ENCODE measurements around the gene KCNIP4. TPM values are rescaled to one million over a fixed set of nuclear protein-coding genes. Genes with fewer than 3 reads are reported as not detected.

Gene KCNIP4
- total RNA-seq, 1 experiment from 2014 or later: 0.91 TPM

- Mint-ChIP-seq H3K4me3 (ENCODE audit: unreplicated experiment) (no peak overlapping the region), H3K4me1 (ENCODE audit: insufficient read depth, unreplicated experiment) (no peaks in the 10 kb centered on the region), H3K27ac (ENCODE audit: low read depth, unreplicated experiment) (no peak overlapping the region), H3K9me3 (ENCODE audit: unreplicated experiment) (peaks cover 7% of the 10 kb centered on the region), H3K36me3 (ENCODE audit: insufficient read depth, unreplicated experiment) (no peaks in the 10 kb centered on the region), H3K27me3 (ENCODE audit: insufficient read depth, unreplicated experiment) (no peaks in the 10 kb centered on the region)
- POLR2A ChIA-PET: no interaction called here
- CTCF ChIA-PET: interaction anchor here (0.7 kb wide), 1 partner anchor 1156 kb away, joined by 3 read pairs; no protein-coding TSS in a partner anchor
- no TSS peak for BruUV-seq (replicated peaks)
- DNase-seq (ENCODE audit: unreplicated experiment): no peak
- no peak for TF ChIP-seq CTCF (IDR thresholded peaks at IDR 0.05; ENCODE audit: unreplicated experiment)
- intact Hi-C loops (cut with micrococcal nuclease): no loop called here
Observed at GRCh38 chr4:21979196-21979595, 30.6 kb upstream of the KCNIP4 start.

GRCh38 chr4:21976166-21976565 is 27.6 kb upstream of the KCNIP4 start:
- Mint-ChIP-seq H3K4me3 (ENCODE audit: unreplicated experiment) (no peak overlapping the region), H3K27me3 (ENCODE audit: insufficient read depth, unreplicated experiment) (no peaks in the 10 kb centered on the region), H3K4me1 (ENCODE audit: insufficient read depth, unreplicated experiment) (no peaks in the 10 kb centered on the region), H3K36me3 (ENCODE audit: insufficient read depth, unreplicated experiment) (no peaks in the 10 kb centered on the region), H3K9me3 (ENCODE audit: unreplicated experiment) (peaks cover 1% of the 10 kb centered on the region), H3K27ac (ENCODE audit: low read depth, unreplicated experiment) (no peak overlapping the region)
- CTCF ChIA-PET: no interaction called here
- DNase-seq (ENCODE audit: unreplicated experiment): no peak
- BruUV-seq (replicated peaks): no TSS peak
- TF ChIP-seq CTCF (IDR thresholded peaks at IDR 0.05; ENCODE audit: unreplicated experiment): no peak
- POLR2A ChIA-PET: no interaction called here
- intact Hi-C loops (cut with micrococcal nuclease): no loop called here

- H3K36me3 Mint-ChIP-seq (ENCODE audit: insufficient read depth, unreplicated experiment): no peaks in the 10 kb centered on the region
- intact Hi-C loops (cut with micrococcal nuclease): no loop called here
- no peaks in the 10 kb centered on the region for H3K27me3 Mint-ChIP-seq (ENCODE audit: insufficient read depth, unreplicated experiment)
- H3K9me3 Mint-ChIP-seq (ENCODE audit: unreplicated experiment): no peaks in the 10 kb centered on the region
- ChIA-PET POLR2A (no interaction called here), CTCF (no interaction called here)
- no peak for TF ChIP-seq CTCF (IDR thresholded peaks at IDR 0.05; ENCODE audit: unreplicated experiment)
- H3K4me1 Mint-ChIP-seq (ENCODE audit: insufficient read depth, unreplicated experiment): no peaks in the 10 kb centered on the region
- no peak overlapping the region for H3K27ac Mint-ChIP-seq (ENCODE audit: low read depth, unreplicated experiment)
- no peak overlapping the region for H3K4me3 Mint-ChIP-seq (ENCODE audit: unreplicated experiment)
- BruUV-seq (replicated peaks): no TSS peak
- no peak for DNase-seq (ENCODE audit: unreplicated experiment)
Observed at GRCh38 chr4:21973850-21974249, 25.3 kb upstream of the KCNIP4 start.

GRCh38 chr4:21964762-21965319 is 16.3 kb upstream of the KCNIP4 start:
- peaks cover 7% of the 10 kb centered on the region for H3K9me3 Mint-ChIP-seq (ENCODE audit: unreplicated experiment)
- no peak for DNase-seq (ENCODE audit: unreplicated experiment)
- H3K4me3 Mint-ChIP-seq (ENCODE audit: unreplicated experiment): no peak overlapping the region
- CTCF ChIA-PET: interaction anchor here (0.6 kb wide), 1 partner anchor 128 kb away, joined by 3 read pairs; no protein-coding TSS in a partner anchor
- intact Hi-C loops (cut with micrococcal nuclease): no loop called here
- no peak overlapping the region for H3K27ac Mint-ChIP-seq (ENCODE audit: low read depth, unreplicated experiment)
- no peak for TF ChIP-seq CTCF (IDR thresholded peaks at IDR 0.05; ENCODE audit: unreplicated experiment)
- H3K27me3 Mint-ChIP-seq (ENCODE audit: insufficient read depth, unreplicated experiment): no peaks in the 10 kb centered on the region
- H3K36me3 Mint-ChIP-seq (ENCODE audit: insufficient read depth, unreplicated experiment): no peaks in the 10 kb centered on the region
- POLR2A ChIA-PET: no interaction called here
- BruUV-seq (replicated peaks): no TSS peak
- H3K4me1 Mint-ChIP-seq (ENCODE audit: insufficient read depth, unreplicated experiment): no peaks in the 10 kb centered on the region
